ENCODE measurements around the gene FAM184B.

GRCh38 chr4:17762726-17763125 is 18.7 kb downstream of the FAM184B start:
- no peak for TF ChIP-seq POLR2A (IDR thresholded peaks at IDR 0.05; ENCODE audit: low read length)
- no peak for TF ChIP-seq GATA1 (IDR thresholded peaks at IDR 0.05; ENCODE audit: low read depth, low read length)

Data from erythroblast (primary cell).